Breast epithelium (tissue), 3 donors: ENCODE data around the gene ATP2B1.

Source experiments
- CTCF ChIP-seq, 3 donors: fragments of 450-650 bp; IDR thresholded peaks; one replicate each; pipeline ENCODE4 v1.5.1; 2016 to 2017; ENCODE audit warnings: antibody characterized with exemption in 3 of 3, mild to moderate bottlenecking in 3 of 3, moderate library complexity in 3 of 3
- POLR2A ChIP-seq: fragments of 450-650 bp; IDR thresholded peaks from one replicate; pipeline ENCODE4 v1.6.1; 2016; ENCODE audit warnings: antibody characterized with exemption, mild to moderate bottlenecking, moderate library complexity
- POLR2AphosphoS5 ChIP-seq, 3 donors: sonication (generic); formaldehyde crosslinking; IDR thresholded peaks; one replicate each; pipeline ENCODE4 v1.6.1; 2017; ENCODE audit warnings: antibody characterized with exemption in 3 of 3

GRCh38 chr12:89706986-89707702 is 1.5 kb downstream of the ATP2B1 start:
- TF ChIP-seq POLR2AphosphoS5 (IDR thresholded peaks at IDR 0.05): no peak
- TF ChIP-seq CTCF (IDR thresholded peaks at IDR 0.05): no peak
- TF ChIP-seq POLR2A: no peak
